H1 (cell line): Measurements from ENCODE around the gene NRIP2. TPM values are rescaled to one million over a fixed set of nuclear protein-coding genes. Genes with fewer than 3 reads are reported as not detected.

Experiments used
- CTCF ChIA-PET: fragments of 300-600 bp; sonication (Branson Sonifier 250); formaldehyde crosslinking; loops from one replicate; lab custom pipeline; 2021; ENCODE audit not compliant: partially characterized antibody; lab: Charles Lee
- POLR2A ChIA-PET: fragments of 300-600 bp; sonication (Branson Sonifier 250); formaldehyde crosslinking; loops from one replicate; lab custom pipeline; 2021; ENCODE audit warnings: inconsistent platforms; ENCODE audit not compliant: partially characterized antibody; lab: Charles Lee
- DNase-seq, 2 experiments: peaks; one replicate each; pipeline versions ENCODE4 v3.0.0 to v3.0.0-alpha.2; 2010 to 2022; ENCODE audit warnings: low spot score in 2 of 2, low read depth in 1 of 2, mixed read lengths in 1 of 2
- FAIRE-seq: peaks from 2 replicates; lab custom pipeline; 2011; peaks lifted over from hg19 to GRCh38; lab: Jason Lieb, UNC
- H2AFZ ChIP-seq: 2 replicates; pipeline ENCODE4 v1.8.1; 2012; ENCODE audit warnings: low read length, inconsistent platforms
- H2AK5ac ChIP-seq: 2 replicates; pipeline ENCODE4 v1.6.1; 2013; ENCODE audit warnings: low read depth, low read length
- H2BK120ac ChIP-seq: replicated peaks from 2 replicates; pipeline ENCODE3; 2013; ENCODE audit warnings: low read depth, low read length, inconsistent platforms
- H2BK12ac ChIP-seq: 2 replicates; pipeline ENCODE4 v1.6.1; 2013; ENCODE audit warnings: low read depth, low read length
- H2BK15ac ChIP-seq: 2 replicates; pipeline ENCODE4 v1.6.1; 2013; ENCODE audit warnings: low read length
- H2BK20ac ChIP-seq: 2 replicates; pipeline ENCODE4 v1.6.1; 2013; ENCODE audit warnings: low read length
- H2BK5ac ChIP-seq: 2 replicates; pipeline ENCODE4 v1.6.1; 2013; ENCODE audit warnings: low read depth, low read length
- H3K14ac ChIP-seq: 2 replicates; pipeline ENCODE4 v1.6.1; 2013; ENCODE audit warnings: inconsistent platforms; ENCODE audit not compliant: insufficient read length
- H3K18ac ChIP-seq: 2 replicates; pipeline ENCODE4 v1.6.1; 2013; ENCODE audit warnings: low read length; ENCODE audit errors: extremely low read depth
- H3K23ac ChIP-seq: 2 replicates; pipeline ENCODE4 v1.6.1; 2013; ENCODE audit warnings: inconsistent platforms; ENCODE audit not compliant: insufficient read length
- H3K23me2 ChIP-seq: 2 replicates; pipeline ENCODE4 v1.6.1; 2013; ENCODE audit warnings: low read depth, low read length
- H3K27ac ChIP-seq: 2 replicates; pipeline ENCODE4 v1.6.1; 2011; ENCODE audit warnings: low read depth, low read length, inconsistent platforms
- H3K27me3 ChIP-seq, 4 experiments: replicated peaks in 1 of 4; 1 replicate in 1 of 4; 2 replicates in 3 of 4; pipeline versions ENCODE4 v1.6.1 to v1.8.1; 2011 to 2013; ENCODE audit warnings: low read length in 3 of 4, mild to moderate bottlenecking in 3 of 4, inconsistent platforms in 2 of 4, mixed read lengths in 2 of 4, moderate library complexity in 1 of 4; ENCODE audit not compliant: control insufficient read depth in 3 of 4, insufficient read depth in 3 of 4; ENCODE audit errors: extremely low read depth in 1 of 4
- H3K36me3 ChIP-seq, 4 experiments: 2 replicates each; pipeline versions ENCODE4 v1.6.1 to v1.8.1; 2011 to 2013; ENCODE audit warnings: mild to moderate bottlenecking in 4 of 4, low read length in 3 of 4, moderate library complexity in 2 of 4, control low read depth in 1 of 4, inconsistent platforms in 1 of 4; ENCODE audit not compliant: insufficient read depth in 4 of 4, control insufficient read depth in 2 of 4
- H3K4ac ChIP-seq: replicated peaks from 2 replicates; pipeline ENCODE3; 2013; ENCODE audit warnings: low read length, low read depth, mixed read lengths, inconsistent platforms; ENCODE audit not compliant: insufficient read length
- H3K4me1 ChIP-seq, 4 experiments: replicated peaks in 1 of 4; 1 replicate in 1 of 4; 2 replicates in 3 of 4; pipeline versions ENCODE4 v1.6.1 to v1.8.1; 2011 to 2013; ENCODE audit warnings: low read length in 3 of 4, inconsistent platforms in 2 of 4, mixed read lengths in 1 of 4; ENCODE audit not compliant: insufficient read depth in 4 of 4, control insufficient read depth in 3 of 4
- H3K4me2 ChIP-seq, 2 experiments: 2 replicates each; pipeline versions ENCODE4 v1.6.1 to v1.8.1; 2011 to 2013; ENCODE audit warnings: low read depth in 2 of 2, low read length in 2 of 2, control low read depth in 1 of 2, inconsistent platforms in 1 of 2, mild to moderate bottlenecking in 1 of 2; ENCODE audit not compliant: insufficient read depth in 1 of 2
- H3K4me3 ChIP-seq, 4 experiments: fragments of 200-600, 300-600 bp in 1 of 4; sonication (generic), shearing (Covaris generic), sonication (Bioruptor Twin) in 1 of 4; 2 replicates each; pipeline versions ENCODE4 v1.5.1 to v1.8.1; 2011 to 2016; ENCODE audit warnings: low read length in 4 of 4, low read depth in 3 of 4, control low read depth in 2 of 4, inconsistent platforms in 2 of 4, mild to moderate bottlenecking in 2 of 4, mixed read lengths in 1 of 4, moderate library complexity in 1 of 4; ENCODE audit not compliant: insufficient read depth in 2 of 4; ENCODE audit errors: extremely low read depth in 1 of 4
- H3K56ac ChIP-seq: replicated peaks from 2 replicates; pipeline ENCODE3; 2013; ENCODE audit warnings: low read depth, mild to moderate bottlenecking, mixed read lengths, low read length, inconsistent platforms; ENCODE audit not compliant: insufficient read length
- H3K79me1 ChIP-seq: 2 replicates; pipeline ENCODE4 v1.6.1; 2013; ENCODE audit warnings: low read depth, low read length, control low read depth
- H3K79me2 ChIP-seq, 2 experiments: 2 replicates each; pipeline versions ENCODE4 v1.6.1 to v1.8.1; 2012 to 2013; ENCODE audit warnings: low read length in 2 of 2, mild to moderate bottlenecking in 2 of 2, inconsistent platforms in 1 of 2; ENCODE audit not compliant: insufficient read depth in 2 of 2, control insufficient read depth in 1 of 2
- H3K9ac ChIP-seq, 4 experiments: replicated peaks in 1 of 4; 1 replicate in 1 of 4; 2 replicates in 3 of 4; pipeline versions ENCODE4 v1.6.1 to v1.8.1; 2011 to 2013; ENCODE audit warnings: low read depth in 3 of 4, low read length in 3 of 4, control low read depth in 2 of 4, mild to moderate bottlenecking in 2 of 4, moderate library complexity in 2 of 4, inconsistent platforms in 1 of 4; ENCODE audit errors: extremely low read depth in 1 of 4
- H3K9me3 ChIP-seq, 2 experiments: 2 replicates each; pipeline versions ENCODE4 v1.6.1 to v1.8.1; 2012 to 2013; ENCODE audit warnings: mild to moderate bottlenecking in 2 of 2, moderate library complexity in 2 of 2, control low read depth in 1 of 2, inconsistent platforms in 1 of 2, low read depth in 1 of 2, low read length in 1 of 2, mixed read lengths in 1 of 2; ENCODE audit not compliant: insufficient read depth in 2 of 2
- H4K20me1 ChIP-seq, 2 experiments: replicated peaks in 1 of 2; 2 replicates each; pipeline versions ENCODE3 to v1.8.1; 2011 to 2013; ENCODE audit warnings: inconsistent platforms in 2 of 2, low read length in 2 of 2, mild to moderate bottlenecking in 1 of 2; ENCODE audit not compliant: insufficient read depth in 2 of 2, control insufficient read depth in 1 of 2
- H4K5ac ChIP-seq: 2 replicates; pipeline ENCODE4 v1.6.1; 2013; ENCODE audit warnings: low read length, low read depth, mixed read lengths, inconsistent platforms; ENCODE audit not compliant: insufficient read length
- H4K8ac ChIP-seq: 2 replicates; pipeline ENCODE4 v1.8.0; 2013; ENCODE audit warnings: mild to moderate bottlenecking, moderate library complexity, low read length, inconsistent platforms; ENCODE audit not compliant: insufficient read depth; ENCODE audit errors: extremely low read depth
- H4K91ac ChIP-seq: replicated peaks from 2 replicates; pipeline ENCODE3; 2013; ENCODE audit warnings: low read length, mixed read lengths, inconsistent platforms; ENCODE audit not compliant: insufficient read length
- ATF2 ChIP-seq: IDR thresholded peaks from 2 replicates; pipeline ENCODE4 v1.6.1; 2012; ENCODE audit warnings: low read length, inconsistent platforms
- EZH2 ChIP-seq: fragments of 200-600 bp; sonication (generic); IDR thresholded peaks from 2 replicates; pipeline ENCODE4 v1.7.1; 2012; ENCODE audit warnings: low read depth, mild to moderate bottlenecking, moderate library complexity, low read length, inconsistent platforms; ENCODE audit not compliant: severe bottlenecking
- GTF2F1 ChIP-seq: IDR thresholded peaks from 2 replicates; pipeline ENCODE4 v1.6.1; 2012; ENCODE audit warnings: low read depth, low read length, improper control_type of control experiment, borderline replicate concordance
- KDM4A ChIP-seq: IDR thresholded peaks from one replicate; pipeline ENCODE4 v1.7.1; 2012; ENCODE audit warnings: low read depth, mild to moderate bottlenecking, moderate library complexity, low read length, inconsistent platforms; ENCODE audit not compliant: severe bottlenecking
- MAX ChIP-seq: IDR thresholded peaks from 2 replicates; pipeline ENCODE4 v1.6.1; 2012; ENCODE audit warnings: inconsistent platforms
- NANOG ChIP-seq: IDR thresholded peaks from 2 replicates; pipeline ENCODE4 v1.6.1; 2011; ENCODE audit warnings: low read length, low read depth, mild to moderate bottlenecking, inconsistent platforms; ENCODE audit not compliant: insufficient read depth, poor library complexity, severe bottlenecking
- RBBP5 ChIP-seq: IDR thresholded peaks from 2 replicates; pipeline ENCODE4 v1.7.1; 2012; ENCODE audit warnings: low read depth, mild to moderate bottlenecking, inconsistent platforms, low read length, moderate library complexity, borderline replicate concordance
- SP1 ChIP-seq: IDR thresholded peaks from 2 replicates; pipeline ENCODE4 v1.6.1; 2011; ENCODE audit warnings: low read depth, low read length
- TCF12 ChIP-seq: IDR thresholded peaks from 2 replicates; pipeline ENCODE4 v1.6.1; 2011; ENCODE audit warnings: low read depth, mild to moderate bottlenecking, low read length
- WGBS, 2 experiments: shearing (Covaris generic) in 1 of 2; methylation state at CpG; one replicate each; pipeline versions ENCODE4 v1.1.6 to v1.1.7; 2013 to 2015; ENCODE audit warnings: low lambda C conversion rate in 2 of 2, mixed read lengths in 2 of 2, inconsistent platforms in 1 of 2, low coverage in 1 of 2, missing lambda C conversion rate in 1 of 2; ENCODE audit not compliant: insufficient replicate concordance in 2 of 2, insufficient coverage in 1 of 2, insufficient read length in 1 of 2; ENCODE audit errors: extremely low coverage in 1 of 2, missing lambda C conversion rate in 1 of 2; 5-methylcytosine and 5-hydroxymethylcytosine counted together
- polyA plus RNA-seq, 7 experiments: library from polyadenylated mRNA; depleted of rRNA in 3 of 7; stranded (reverse) in 5 of 7; unstranded in 2 of 7; fragments of >200 nt in 5 of 7; fragments of 200-250 nt in 2 of 7; gene quantifications; 1 replicate in 5 of 7; 2 replicates in 1 of 7; 4 replicates in 1 of 7; pipeline versions ENCODE4 v1.2.1 to v1.2.3, GENCODE V29; 2011 to 2013; ENCODE audit warnings: missing spikeins in 2 of 7, mixed read lengths in 2 of 7
- total RNA-seq: library from RNA; stranded (reverse); fragmentation: NEBNext Ultra II Directional; extraction: Animal tissue kit (Norgen Biotek cat#: 25700); gene quantifications from 2 replicates; pipeline ENCODE4 v1.2.1, GENCODE V29; 2021

The NRIP2 gene
- total and polyA plus RNA-seq, 2 of the 8 experiments (the other 6 are each of a cell fraction or from before 2014, with no cell fraction given) = 0.06 TPM; not detected in 1

DNA sequence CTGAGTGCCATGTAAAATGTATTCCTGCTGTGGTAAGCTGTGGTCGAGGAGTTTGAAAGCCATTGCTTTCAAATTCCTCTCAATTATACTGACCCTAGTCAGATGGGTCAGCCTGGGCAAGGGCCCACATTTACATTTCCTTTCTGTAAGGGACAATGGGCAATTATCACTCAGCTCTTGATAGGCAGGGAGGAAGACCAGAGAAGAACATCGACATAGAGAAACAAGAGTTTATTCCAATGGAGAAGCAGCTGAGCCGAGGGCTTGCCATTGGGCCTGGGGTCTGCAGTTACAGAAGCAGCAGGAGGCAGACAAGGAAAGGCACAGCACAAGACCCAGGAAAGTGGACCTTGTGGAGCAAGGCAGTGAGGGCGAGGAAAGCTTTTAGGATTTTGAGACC lies 9.7 kb downstream of the NRIP2 start:
- Histone ChIP-seq H2BK15ac (no peak overlapping the region), H4K5ac (no peak overlapping the region), H3K23ac (no peak overlapping the region), H3K36me3 (peaks cover 12 to 45% (median 22%) of the 10 kb centered on the region in 4 experiments; a peak in 6 of 8 replicates), H3K4ac (no peak overlapping the region), H2AK5ac (no peak overlapping the region; the same call in 1 of the 2 replicates), H2BK120ac (no peak overlapping the region), H2BK20ac (no peak overlapping the region; the same call in 1 of the 2 replicates), H3K79me2 (no peaks in the 10 kb centered on the region), H3K27me3 (no peaks in the 10 kb centered on the region), H3K4me3 (peak overlapping the region in 2 of 4 experiments; percentile 3 to 8; a peak in 2 of 8 replicates), H3K18ac (no peak overlapping the region; the same call in 1 of the 2 replicates), H2AFZ (no peak overlapping the region), H3K56ac (no peak overlapping the region), H3K27ac (peak overlapping the region; percentile 51), H3K23me2 (no peaks in the 10 kb centered on the region), H3K4me2 (peak overlapping the region; percentile 39 to 43), H4K91ac (no peak overlapping the region), H3K14ac (no peak overlapping the region), H3K9me3 (no peaks in the 10 kb centered on the region), H3K79me1 (no peaks in the 10 kb centered on the region), H2BK5ac (peak overlapping the region; percentile 15; the same call in 1 of the 2 replicates), H2BK12ac (no peak overlapping the region), H3K9ac (no peak overlapping the region; a peak in 2 of 7 replicates), H4K8ac (no peak overlapping the region), H4K20me1 (peaks cover 2 to 9% of the 10 kb centered on the region in 2 experiments), H3K4me1 (peaks cover 3 to 18% (median 8%) of the 10 kb centered on the region in 4 experiments; a peak in 6 of 7 replicates)
- CTCF ChIA-PET = interaction anchor here (0.6 to 3.8 kb wide), 10 partner anchors 9 to 1823 kb away, joined by 3 to 19 read pairs (median 3); partner anchors contain the start of gene ITFG2
- TF ChIP-seq EZH2 (no peak), MAX (no peak), TCF12 (no peak), NANOG (no peak), SP1 (no peak), GTF2F1 (no peak), RBBP5 (no peak), KDM4A (no peak), ATF2 (no peak)
- 70% methylated on average over 4 of the region's 4 CpGs; no CpG with 5 or more reads in 1 of the 2 experiments for WGBS, 2 experiments
- FAIRE-seq (peak; percentile 74), DNase-seq (no peak)
- POLR2A ChIA-PET = interaction anchor here (1.1 to 8.7 kb wide), 8 partner anchors 8 to 119 kb away, joined by 3 to 58 read pairs (median 5); partner anchors contain the start of genes ITFG2, NRIP2 and TEX52
